AML-193 (cell line): ENCODE measurements around the gene C5orf52.
"Not testable (repeated sequence)": the region's sequence is repeated elsewhere in the genome, so short reads cannot be mapped to it uniquely, and the experiment has no call there.

Experiments used
- DNase-seq, 2 experiments: peaks; one replicate each; lab custom pipeline; 2025; lab: John Stamatoyannopoulos, UW

C5orf52 gene

GRCh38 chr5:157670662-157671591, at the start of gene C5orf52:
TSS of gene C5orf52 (plus strand) at chr5:157671533. CDS start at chr5:157671615, 82 bp downstream.
- no peak for DNase-seq

GRCh38 chr5:157624144-157624543, 47.2 kb upstream of the C5orf52 start:
- no peak for DNase-seq

GRCh38 chr5:157626831-157627230, 44.5 kb upstream of the C5orf52 start:
- DNase-seq: no peak

- DNase-seq: no peak
These were observed 41.0 kb upstream of the C5orf52 start for GRCh38 chr5:157630341-157630740.

- no peak for DNase-seq
These were observed 30.8 kb upstream of the C5orf52 start for GRCh38 chr5:157640406-157641066.

- DNase-seq: no peak
These were observed 22.9 kb upstream of the C5orf52 start for GRCh38 chr5:157648275-157648990.

- DNase-seq: no peak
These were observed 22.2 kb upstream of the C5orf52 start for GRCh38 chr5:157649101-157649500.

GRCh38 chr5:157650991-157651611, 20.2 kb upstream of the C5orf52 start:
- no peak for DNase-seq

- no peak for DNase-seq
These were observed 19.5 kb upstream of the C5orf52 start for GRCh38 chr5:157651623-157652376.

GRCh38 chr5:157652377-157652692, 19.0 kb upstream of the C5orf52 start, which contains the start of gene SOX30:
TSS of gene SOX30 (minus strand) at chr5:157652438. CDS start at chr5:157652078, 360 bp downstream.
- no peak for DNase-seq

GRCh38 chr5:157657516-157657915, 13.8 kb upstream of the C5orf52 start:
- no peak for DNase-seq

- DNase-seq: no peak
These were observed 12.4 kb upstream of the C5orf52 start for GRCh38 chr5:157658893-157659292.

GRCh38 chr5:157659868-157660660, 11.3 kb upstream of the C5orf52 start:
- no peak for DNase-seq

GRCh38 chr5:157665467-157666070, 5.8 kb upstream of the C5orf52 start:
- DNase-seq: peak; percentile 15 to 35

- DNase-seq: no peak
These were observed 3.0 kb upstream of the C5orf52 start for GRCh38 chr5:157668356-157668755.

GRCh38 chr5:157669701-157670097, 1.6 kb upstream of the C5orf52 start:
- DNase-seq: no peak

GRCh38 chr5:157671592-157672330, 428 bp downstream of the C5orf52 start:
- DNase-seq: no peak

GRCh38 chr5:157672976-157673375, 1.6 kb downstream of the C5orf52 start:
- no peak for DNase-seq

- not testable (repeated sequence) for DNase-seq
These were observed 3.0 kb downstream of the C5orf52 start for GRCh38 chr5:157674351-157674750.
